Measurements from ENCODE around the gene ZNF559. TPM values are rescaled to one million over a fixed set of nuclear protein-coding genes. Genes with fewer than 3 reads are reported as not detected.

The ZNF559 gene
- total RNA-seq, 1 experiment from 2014 or later = 15.1 TPM

DNA sequence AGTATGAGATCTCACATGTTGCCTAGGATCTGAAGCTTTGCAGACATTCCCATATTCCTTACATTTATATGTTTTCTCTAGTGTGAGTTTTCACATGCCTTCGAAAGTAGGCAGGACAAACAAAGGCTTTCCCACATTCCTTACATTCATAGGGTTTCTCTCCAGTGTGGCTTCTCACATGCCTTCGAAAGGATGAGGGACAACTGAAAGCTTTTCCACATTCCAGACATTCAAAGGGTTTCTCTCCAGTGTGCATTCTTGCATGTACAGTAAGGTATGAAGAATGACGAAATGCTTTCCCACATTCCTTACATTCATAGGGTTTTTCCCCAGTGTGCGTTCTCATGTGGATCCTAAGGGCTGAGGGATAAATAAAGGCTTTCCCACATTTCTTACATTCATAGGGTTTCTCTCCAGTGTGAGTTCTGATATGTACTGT lies 28.5 kb upstream of the ZNF559 start:
- H3K4me3 Mint-ChIP-seq = no peak overlapping the region
- H3K36me3 Mint-ChIP-seq = peaks cover 78% of the 10 kb centered on the region
- CTCF ChIA-PET = no interaction called here

DNA sequence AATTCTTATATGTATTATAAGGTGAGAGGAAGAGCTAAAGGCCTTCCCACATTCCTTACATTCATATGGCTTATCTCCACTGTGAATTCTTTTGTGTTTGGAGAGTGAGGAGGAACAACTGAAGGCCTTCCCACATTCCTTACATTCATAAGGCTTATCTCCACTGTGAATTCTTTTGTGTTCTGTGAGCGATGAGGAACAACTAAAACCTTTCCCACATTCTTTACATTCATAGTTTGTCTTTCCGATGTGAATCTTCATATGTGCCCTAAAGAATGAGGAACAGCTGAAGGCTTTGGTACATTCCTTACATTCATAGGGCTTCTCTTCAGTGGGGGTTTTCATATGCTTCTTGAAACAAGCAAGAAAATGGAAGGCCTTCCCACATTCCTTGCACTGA lies 27.6 kb upstream of the ZNF559 start:
- ChIA-PET POLR2A (no interaction called here), CTCF (no interaction called here)
- H3K9me3 Mint-ChIP-seq = peaks cover 81% of the 10 kb centered on the region
- peaks cover 7% of the 10 kb centered on the region for H3K27me3 Mint-ChIP-seq (ENCODE audit: low read depth)
- H3K27ac Mint-ChIP-seq = no peak overlapping the region
- H3K4me1 Mint-ChIP-seq = no peaks in the 10 kb centered on the region
- ATAC-seq (no peak), DNase-seq (ENCODE audit: low spot score) (no peak)
- peaks cover 82% of the 10 kb centered on the region for H3K36me3 Mint-ChIP-seq
- no peak overlapping the region for H3K4me3 Mint-ChIP-seq
- no peak for TF ChIP-seq CREM (CRISPR knock-in tag; IDR thresholded peaks at IDR 0.05)
- TF ChIP-seq, protein P1, sequence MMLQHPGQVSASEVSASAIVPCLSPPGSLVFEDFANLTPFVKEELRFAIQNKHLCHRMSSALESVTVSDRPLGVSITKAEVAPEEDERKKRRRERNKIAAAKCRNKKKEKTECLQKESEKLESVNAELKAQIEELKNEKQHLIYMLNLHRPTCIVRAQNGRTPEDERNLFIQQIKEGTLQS (CRISPR knock-in tag; conservative IDR thresholded peaks at IDR 0.05) = no peak
- TF ChIP-seq, protein P2, sequence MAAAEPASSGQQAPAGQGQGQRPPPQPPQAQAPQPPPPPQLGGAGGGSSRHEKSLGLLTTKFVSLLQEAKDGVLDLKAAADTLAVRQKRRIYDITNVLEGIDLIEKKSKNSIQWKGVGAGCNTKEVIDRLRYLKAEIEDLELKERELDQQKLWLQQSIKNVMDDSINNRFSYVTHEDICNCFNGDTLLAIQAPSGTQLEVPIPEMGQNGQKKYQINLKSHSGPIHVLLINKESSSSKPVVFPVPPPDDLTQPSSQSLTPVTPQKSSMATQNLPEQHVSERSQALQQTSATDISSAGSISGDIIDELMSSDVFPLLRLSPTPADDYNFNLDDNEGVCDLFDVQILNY (CRISPR knock-in tag; IDR thresholded peaks at IDR 0.05) = no peak
- TF ChIP-seq, protein P3, sequence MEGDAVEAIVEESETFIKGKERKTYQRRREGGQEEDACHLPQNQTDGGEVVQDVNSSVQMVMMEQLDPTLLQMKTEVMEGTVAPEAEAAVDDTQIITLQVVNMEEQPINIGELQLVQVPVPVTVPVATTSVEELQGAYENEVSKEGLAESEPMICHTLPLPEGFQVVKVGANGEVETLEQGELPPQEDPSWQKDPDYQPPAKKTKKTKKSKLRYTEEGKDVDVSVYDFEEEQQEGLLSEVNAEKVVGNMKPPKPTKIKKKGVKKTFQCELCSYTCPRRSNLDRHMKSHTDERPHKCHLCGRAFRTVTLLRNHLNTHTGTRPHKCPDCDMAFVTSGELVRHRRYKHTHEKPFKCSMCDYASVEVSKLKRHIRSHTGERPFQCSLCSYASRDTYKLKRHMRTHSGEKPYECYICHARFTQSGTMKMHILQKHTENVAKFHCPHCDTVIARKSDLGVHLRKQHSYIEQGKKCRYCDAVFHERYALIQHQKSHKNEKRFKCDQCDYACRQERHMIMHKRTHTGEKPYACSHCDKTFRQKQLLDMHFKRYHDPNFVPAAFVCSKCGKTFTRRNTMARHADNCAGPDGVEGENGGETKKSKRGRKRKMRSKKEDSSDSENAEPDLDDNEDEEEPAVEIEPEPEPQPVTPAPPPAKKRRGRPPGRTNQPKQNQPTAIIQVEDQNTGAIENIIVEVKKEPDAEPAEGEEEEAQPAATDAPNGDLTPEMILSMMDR (IDR thresholded peaks at IDR 0.05) = no peak
- no peak for TF ChIP-seq ETV6 (CRISPR knock-in tag; IDR thresholded peaks at IDR 0.05)
- TF ChIP-seq PRRX2 (CRISPR knock-in tag; IDR thresholded peaks at IDR 0.05) = no peak
- TF ChIP-seq CBFB (CRISPR knock-in tag; IDR thresholded peaks at IDR 0.05; ENCODE audit: low read depth) = no peak
- TF ChIP-seq NR1H2 (CRISPR knock-in tag; IDR thresholded peaks at IDR 0.05) = no peak
- TF ChIP-seq USF2 (CRISPR knock-in tag; IDR thresholded peaks at IDR 0.05) = no peak
- no peak for TF ChIP-seq MAX (CRISPR knock-in tag; IDR thresholded peaks at IDR 0.05)
- no peak for TF ChIP-seq EMX1 (CRISPR knock-in tag; IDR thresholded peaks at IDR 0.05)
- no peak for TF ChIP-seq ZBTB21 (CRISPR knock-in tag; IDR thresholded peaks at IDR 0.05; ENCODE audit: borderline replicate concordance)
- TF ChIP-seq CREB1 (CRISPR knock-in tag; IDR thresholded peaks at IDR 0.05) = no peak

More for the DNA sequence above, 28.5 kb upstream of the ZNF559 start:
- DNase-seq (ENCODE audit: low spot score) (no peak), ATAC-seq (no peak)
- Mint-ChIP-seq H3K27me3 (ENCODE audit: low read depth) (peaks cover 7% of the 10 kb centered on the region), H3K9me3 (peaks cover 80% of the 10 kb centered on the region), H3K27ac (no peak overlapping the region), H3K4me1 (no peaks in the 10 kb centered on the region)
- TF ChIP-seq NFYB (CRISPR knock-in tag; conservative IDR thresholded peaks at IDR 0.05; ENCODE audit: low read depth) (no peak), E2F1 (CRISPR knock-in tag; IDR thresholded peaks at IDR 0.05) (no peak), ATF1 (CRISPR knock-in tag; IDR thresholded peaks at IDR 0.05) (no peak), ZNF281 (CRISPR knock-in tag; IDR thresholded peaks at IDR 0.05) (no peak), CREM (CRISPR knock-in tag; IDR thresholded peaks at IDR 0.05) (no peak)
- TF ChIP-seq, protein P4, sequence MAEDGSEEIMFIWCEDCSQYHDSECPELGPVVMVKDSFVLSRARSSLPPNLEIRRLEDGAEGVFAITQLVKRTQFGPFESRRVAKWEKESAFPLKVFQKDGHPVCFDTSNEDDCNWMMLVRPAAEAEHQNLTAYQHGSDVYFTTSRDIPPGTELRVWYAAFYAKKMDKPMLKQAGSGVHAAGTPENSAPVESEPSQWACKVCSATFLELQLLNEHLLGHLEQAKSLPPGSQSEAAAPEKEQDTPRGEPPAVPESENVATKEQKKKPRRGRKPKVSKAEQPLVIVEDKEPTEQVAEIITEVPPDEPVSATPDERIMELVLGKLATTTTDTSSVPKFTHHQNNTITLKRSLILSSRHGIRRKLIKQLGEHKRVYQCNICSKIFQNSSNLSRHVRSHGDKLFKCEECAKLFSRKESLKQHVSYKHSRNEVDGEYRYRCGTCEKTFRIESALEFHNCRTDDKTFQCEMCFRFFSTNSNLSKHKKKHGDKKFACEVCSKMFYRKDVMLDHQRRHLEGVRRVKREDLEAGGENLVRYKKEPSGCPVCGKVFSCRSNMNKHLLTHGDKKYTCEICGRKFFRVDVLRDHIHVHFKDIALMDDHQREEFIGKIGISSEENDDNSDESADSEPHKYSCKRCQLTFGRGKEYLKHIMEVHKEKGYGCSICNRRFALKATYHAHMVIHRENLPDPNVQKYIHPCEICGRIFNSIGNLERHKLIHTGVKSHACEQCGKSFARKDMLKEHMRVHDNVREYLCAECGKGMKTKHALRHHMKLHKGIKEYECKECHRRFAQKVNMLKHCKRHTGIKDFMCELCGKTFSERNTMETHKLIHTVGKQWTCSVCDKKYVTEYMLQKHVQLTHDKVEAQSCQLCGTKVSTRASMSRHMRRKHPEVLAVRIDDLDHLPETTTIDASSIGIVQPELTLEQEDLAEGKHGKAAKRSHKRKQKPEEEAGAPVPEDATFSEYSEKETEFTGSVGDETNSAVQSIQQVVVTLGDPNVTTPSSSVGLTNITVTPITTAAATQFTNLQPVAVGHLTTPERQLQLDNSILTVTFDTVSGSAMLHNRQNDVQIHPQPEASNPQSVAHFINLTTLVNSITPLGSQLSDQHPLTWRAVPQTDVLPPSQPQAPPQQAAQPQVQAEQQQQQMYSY (CRISPR knock-in tag; IDR thresholded peaks at IDR 0.05) = no peak
- POLR2A ChIA-PET = no interaction called here

All from WTC11 (cell line).